ENCODE measurements around the gene HPCAL1.

Gene HPCAL1

GRCh38 chr2:10408649-10409579 is 106.2 kb downstream of the HPCAL1 start:
- TF ChIP-seq CTCF (IDR thresholded peaks at IDR 0.05; ENCODE audit: low read depth, low read length, missing control alignments) = peak; percentile 99
- DNase-seq (ENCODE audit: low read depth) = peak; percentile 59
- H3K4me3 ChIP-seq (ENCODE audit: low read depth, low read length) = peak overlapping the region; percentile 24; the same call in 1 of the 2 replicates

GRCh38 chr2:10410001-10410822 is 107.5 kb downstream of the HPCAL1 start:
- H3K4me3 ChIP-seq (ENCODE audit: low read depth, low read length) = peak overlapping the region; percentile 19
- no peak for TF ChIP-seq CTCF (IDR thresholded peaks at IDR 0.05; ENCODE audit: low read depth, low read length, missing control alignments)

GRCh38 chr2:10410823-10411437 is 108.2 kb downstream of the HPCAL1 start:
- DNase-seq (ENCODE audit: low read depth) = no peak
- no peak overlapping the region for H3K4me3 ChIP-seq (ENCODE audit: low read depth, low read length)

More at GRCh38 chr2:10410001-10410822, 107.5 kb downstream of the HPCAL1 start:
- peak; percentile 72 for DNase-seq (ENCODE audit: low read depth)

GRCh38 chr2:10411557-10411956 is 108.9 kb downstream of the HPCAL1 start:
- TF ChIP-seq CTCF (IDR thresholded peaks at IDR 0.05; ENCODE audit: low read depth, low read length, missing control alignments) = no peak
- H3K4me3 ChIP-seq (ENCODE audit: low read depth, low read length) = no peak overlapping the region

More at GRCh38 chr2:10410823-10411437, 108.2 kb downstream of the HPCAL1 start:
- no peak for TF ChIP-seq CTCF (IDR thresholded peaks at IDR 0.05; ENCODE audit: low read depth, low read length, missing control alignments)

GRCh38 chr2:10412380-10412779 is 109.7 kb downstream of the HPCAL1 start:
- peak; percentile 48 for DNase-seq (ENCODE audit: low read depth)
- TF ChIP-seq CTCF (IDR thresholded peaks at IDR 0.05; ENCODE audit: low read depth, low read length, missing control alignments) = no peak
- H3K4me3 ChIP-seq (ENCODE audit: low read depth, low read length) = no peak overlapping the region

More at GRCh38 chr2:10411557-10411956, 108.9 kb downstream of the HPCAL1 start:
- DNase-seq (ENCODE audit: low read depth) = no peak

GRCh38 chr2:10413503-10413902 is 110.8 kb downstream of the HPCAL1 start:
- no peak for DNase-seq (ENCODE audit: low read depth)
- no peak for TF ChIP-seq CTCF (IDR thresholded peaks at IDR 0.05; ENCODE audit: low read depth, low read length, missing control alignments)
- H3K4me3 ChIP-seq (ENCODE audit: low read depth, low read length) = no peak overlapping the region

Data from GM12864 (cell line).